ENCODE data around the gene KDM4D. TPM values are rescaled to one million over a fixed set of nuclear protein-coding genes. Genes with fewer than 3 reads are reported as not detected.

KDM4D gene
- 0.82 and 0.97 TPM in 2 replicates for polyA plus RNA-seq (2013)

GRCh38 chr11:94973099-94973968, at the start of gene KDM4D, which contains the start of gene CWC15:
KDM4D (plus strand) TSS chr11:94973709; CDS start chr11:94997373, 23,664 bp downstream.
CWC15 (minus strand) TSS chr11:94973556; CDS start chr11:94972185, 1,371 bp downstream.
- H3K9me3 ChIP-seq (ENCODE audit: insufficient read depth, low read depth, low read length), result no peaks in the 10 kb centered on the region
- peak within 1 kb of the TSS; percentile 51 for H3K18ac ChIP-seq (ENCODE audit: low read length)
- no CpG with 5 or more reads among the region's 66 CpGs for WGBS (ENCODE audit: extremely low coverage, insufficient coverage, insufficient read length)
- no peak within 1 kb of the TSS for H3K23ac ChIP-seq (ENCODE audit: low read length)
- H4K8ac ChIP-seq (ENCODE audit: low read depth, low read length), result peak within 1 kb of the TSS; percentile 87
- H3K4ac ChIP-seq (ENCODE audit: low read depth, low read length), result peak within 1 kb of the TSS; percentile 51
- no peaks in the 10 kb centered on the region for H3K4me1 ChIP-seq (ENCODE audit: control insufficient read depth in 1 of 2, insufficient read depth in 2 of 2, low read length in 2 of 2)
- peak within 1 kb of the TSS; percentile 23 for H2BK5ac ChIP-seq (ENCODE audit: low read depth, low read length, poor library complexity)
- H4K91ac ChIP-seq (ENCODE audit: low read depth, low read length), result peak within 1 kb of the TSS; percentile 69
- peak within 1 kb of the TSS; percentile 95 for H2AK5ac ChIP-seq (ENCODE audit: low read length)
- peak within 1 kb of the TSS; percentile 77 for H2AFZ ChIP-seq (ENCODE audit: insufficient read depth, low read length, poor library complexity)
- H3K79me2 ChIP-seq (ENCODE audit: control insufficient read depth, insufficient read depth, low read length, poor library complexity), result peaks cover 4% of the 10 kb centered on the region
- no peak within 1 kb of the TSS for H2BK12ac ChIP-seq (ENCODE audit: low read length)
- H3K27me3 ChIP-seq (ENCODE audit: insufficient read depth, low read length), result no peaks in the 10 kb centered on the region
- H4K12ac ChIP-seq (ENCODE audit: low read depth, low read length), result peak within 1 kb of the TSS; percentile 83
- H3K4me2 ChIP-seq (ENCODE audit: low read length), result peak within 1 kb of the TSS; percentile 75
- peak; percentile 93 to 96 for DNase-seq
- H3K4me3 ChIP-seq (ENCODE audit: low read depth, low read length), result peak within 1 kb of the TSS; percentile 97
- peak within 1 kb of the TSS; percentile 98 for H3K9ac ChIP-seq (ENCODE audit: low read length)
- H3K14ac ChIP-seq (ENCODE audit: low read length), result peak within 1 kb of the TSS; percentile 65
- no peak within 1 kb of the TSS for H3K27ac ChIP-seq (ENCODE audit: low read depth, low read length)
- H3K79me1 ChIP-seq (ENCODE audit: low read length), result peaks cover 6% of the 10 kb centered on the region
- peaks cover 0 to 10% of the 10 kb centered on the region in 2 experiments for H3K36me3 ChIP-seq (ENCODE audit: control insufficient read depth in 1 of 2, insufficient read depth in 2 of 2, low read length in 2 of 2)
- peak within 1 kb of the TSS; percentile 54 for H2BK120ac ChIP-seq (ENCODE audit: insufficient read depth, low read length, poor library complexity)

GRCh38 chr11:94924171-94924572, 49.3 kb upstream of the KDM4D start:
- WGBS (ENCODE audit: extremely low coverage, insufficient coverage, insufficient read length), result no CpG with 5 or more reads among the region's 6 CpGs
- H4K12ac ChIP-seq (ENCODE audit: low read depth, low read length), result no peak overlapping the region
- H3K79me1 ChIP-seq (ENCODE audit: low read length), result peaks cover 7% of the 10 kb centered on the region

GRCh38 chr11:94924612-94925011, 48.9 kb upstream of the KDM4D start:
- Histone ChIP-seq H3K4me1 (ENCODE audit: control insufficient read depth in 1 of 2, insufficient read depth in 2 of 2, low read length in 2 of 2) (peaks cover 18 to 19% of the 10 kb centered on the region in 2 experiments), H3K9me3 (ENCODE audit: insufficient read depth, low read depth, low read length) (no peaks in the 10 kb centered on the region), H3K23ac (ENCODE audit: low read length) (no peak overlapping the region), H3K27me3 (ENCODE audit: insufficient read depth, low read length) (no peaks in the 10 kb centered on the region), H3K79me1 (ENCODE audit: low read length) (peaks cover 9% of the 10 kb centered on the region), H3K36me3 (ENCODE audit: control insufficient read depth in 1 of 2, insufficient read depth in 2 of 2, low read length in 2 of 2) (no peaks in the 10 kb centered on the region), H4K8ac (ENCODE audit: low read depth, low read length) (no peak overlapping the region), H3K14ac (ENCODE audit: low read length) (no peak overlapping the region), H2BK120ac (ENCODE audit: insufficient read depth, low read length, poor library complexity) (peak overlapping the region; percentile 49), H3K27ac (ENCODE audit: low read depth, low read length) (no peak overlapping the region), H3K79me2 (ENCODE audit: control insufficient read depth, insufficient read depth, low read length, poor library complexity) (no peaks in the 10 kb centered on the region), H4K91ac (ENCODE audit: low read depth, low read length) (peak overlapping the region; percentile 43), H3K18ac (ENCODE audit: low read length) (no peak overlapping the region), H3K9ac (ENCODE audit: low read length) (no peak overlapping the region), H2AFZ (ENCODE audit: insufficient read depth, low read length, poor library complexity) (no peak overlapping the region), H2BK12ac (ENCODE audit: low read length) (peak overlapping the region; percentile 62), H3K4me3 (ENCODE audit: low read depth, low read length) (no peak overlapping the region), H2BK5ac (ENCODE audit: low read depth, low read length, poor library complexity) (peak overlapping the region; percentile 47), H2AK5ac (ENCODE audit: low read length) (no peak overlapping the region), H3K4ac (ENCODE audit: low read depth, low read length) (no peak overlapping the region), H4K12ac (ENCODE audit: low read depth, low read length) (no peak overlapping the region), H3K4me2 (ENCODE audit: low read length) (no peak overlapping the region)
- no peak for DNase-seq
- WGBS (ENCODE audit: extremely low coverage, insufficient coverage, insufficient read length), result no CpG with 5 or more reads among the region's 5 CpGs

More at GRCh38 chr11:94924171-94924572, 49.3 kb upstream of the KDM4D start:
- Histone ChIP-seq H3K79me2 (ENCODE audit: control insufficient read depth, insufficient read depth, low read length, poor library complexity) (no peaks in the 10 kb centered on the region), H3K27me3 (ENCODE audit: insufficient read depth, low read length) (no peaks in the 10 kb centered on the region), H3K14ac (ENCODE audit: low read length) (no peak overlapping the region), H3K27ac (ENCODE audit: low read depth, low read length) (no peak overlapping the region), H2BK12ac (ENCODE audit: low read length) (no peak overlapping the region), H3K4me1 (ENCODE audit: control insufficient read depth in 1 of 2, insufficient read depth in 2 of 2, low read length in 2 of 2) (peaks cover 18 to 19% of the 10 kb centered on the region in 2 experiments), H3K9ac (ENCODE audit: low read length) (no peak overlapping the region), H3K23ac (ENCODE audit: low read length) (no peak overlapping the region), H4K91ac (ENCODE audit: low read depth, low read length) (no peak overlapping the region), H2AFZ (ENCODE audit: insufficient read depth, low read length, poor library complexity) (no peak overlapping the region), H2BK5ac (ENCODE audit: low read depth, low read length, poor library complexity) (no peak overlapping the region), H3K4ac (ENCODE audit: low read depth, low read length) (no peak overlapping the region), H2AK5ac (ENCODE audit: low read length) (no peak overlapping the region), H3K9me3 (ENCODE audit: insufficient read depth, low read depth, low read length) (no peaks in the 10 kb centered on the region), H3K4me3 (ENCODE audit: low read depth, low read length) (no peak overlapping the region), H4K8ac (ENCODE audit: low read depth, low read length) (no peak overlapping the region), H3K4me2 (ENCODE audit: low read length) (no peak overlapping the region), H3K36me3 (ENCODE audit: control insufficient read depth in 1 of 2, insufficient read depth in 2 of 2, low read length in 2 of 2) (no peaks in the 10 kb centered on the region), H2BK120ac (ENCODE audit: insufficient read depth, low read length, poor library complexity) (no peak overlapping the region), H3K18ac (ENCODE audit: low read length) (no peak overlapping the region)
- DNase-seq, result no peak

- Histone ChIP-seq H4K8ac (ENCODE audit: low read depth, low read length) (no peak overlapping the region), H3K23ac (ENCODE audit: low read length) (no peak overlapping the region), H3K27me3 (ENCODE audit: insufficient read depth, low read length) (no peaks in the 10 kb centered on the region), H2BK12ac (ENCODE audit: low read length) (peak overlapping the region; percentile 23), H3K4me2 (ENCODE audit: low read length) (no peak overlapping the region), H3K18ac (ENCODE audit: low read length) (peak overlapping the region; percentile 48), H3K79me2 (ENCODE audit: control insufficient read depth, insufficient read depth, low read length, poor library complexity) (no peaks in the 10 kb centered on the region), H3K27ac (ENCODE audit: low read depth, low read length) (peak overlapping the region; percentile 36), H3K4me3 (ENCODE audit: low read depth, low read length) (no peak overlapping the region), H4K12ac (ENCODE audit: low read depth, low read length) (no peak overlapping the region), H3K9me3 (ENCODE audit: insufficient read depth, low read depth, low read length) (no peaks in the 10 kb centered on the region), H3K36me3 (ENCODE audit: control insufficient read depth in 1 of 2, insufficient read depth in 2 of 2, low read length in 2 of 2) (no peaks in the 10 kb centered on the region), H2AK5ac (ENCODE audit: low read length) (no peak overlapping the region), H2BK120ac (ENCODE audit: insufficient read depth, low read length, poor library complexity) (peak overlapping the region; percentile 44), H3K14ac (ENCODE audit: low read length) (peak overlapping the region; percentile 24), H2BK5ac (ENCODE audit: low read depth, low read length, poor library complexity) (peak overlapping the region; percentile 22), H2AFZ (ENCODE audit: insufficient read depth, low read length, poor library complexity) (no peak overlapping the region), H4K91ac (ENCODE audit: low read depth, low read length) (peak overlapping the region; percentile 49), H3K79me1 (ENCODE audit: low read length) (peaks cover 9% of the 10 kb centered on the region), H3K4ac (ENCODE audit: low read depth, low read length) (no peak overlapping the region), H3K9ac (ENCODE audit: low read length) (no peak overlapping the region), H3K4me1 (ENCODE audit: control insufficient read depth in 1 of 2, insufficient read depth in 2 of 2, low read length in 2 of 2) (peaks cover 18 to 19% of the 10 kb centered on the region in 2 experiments)
- no CpG with 5 or more reads among the region's 7 CpGs for WGBS (ENCODE audit: extremely low coverage, insufficient coverage, insufficient read length)
- DNase-seq, result no peak
Observed at GRCh38 chr11:94925422-94926270, 47.9 kb upstream of the KDM4D start.

Data from trophoblast cell (in vitro differentiated cells and primary cell).